Stimulated activated CD8-positive, alpha-beta memory T cell treated with anti-CD3 and anti-CD28 coated beads, Interleukin-15, amount 100 ng/mL, for 1 hour (primary cell): ENCODE measurements around the gene KMT2E.
A peak's percentile ranks its signal among the peaks of the same experiment; 100 is the strongest.
"Not testable (repeated sequence)": the region's sequence is repeated elsewhere in the genome, so short reads cannot be mapped to it uniquely, and the experiment has no call there.

Experiments used
- DNase-seq: peaks from one replicate; pipeline ENCODE4 v3.0.0-alpha.2; 2020; ENCODE audit warnings: low read depth

The KMT2E gene

GRCh38 chr7:105013816-105014692 lies at the start of gene KMT2E:
Gene KMT2E, plus strand, starts transcription at chr7:105014205. Its CDS starts 26,748 bp downstream, at chr7:105040953.
- peak; percentile 80 for DNase-seq

- DNase-seq: no peak
Observed at GRCh38 chr7:104964626-104965236, 49.3 kb upstream of the KMT2E start.

GRCh38 chr7:104966022-104966421 lies 48.0 kb upstream of the KMT2E start:
- DNase-seq: no peak

- DNase-seq: no peak
Observed at GRCh38 chr7:104967088-104967487, 46.9 kb upstream of the KMT2E start.

- DNase-seq: no peak
Observed at GRCh38 chr7:104967595-104967994, 46.4 kb upstream of the KMT2E start.

- DNase-seq: no peak
Observed at GRCh38 chr7:104968648-104969047, 45.4 kb upstream of the KMT2E start.

GRCh38 chr7:104969183-104969582 lies 44.8 kb upstream of the KMT2E start:
- no peak for DNase-seq

GRCh38 chr7:104971290-104972071 lies 42.5 kb upstream of the KMT2E start:
- no peak for DNase-seq

GRCh38 chr7:104972500-104972899 lies 41.5 kb upstream of the KMT2E start:
- no peak for DNase-seq

- DNase-seq: no peak
Observed at GRCh38 chr7:104973227-104973626, 40.8 kb upstream of the KMT2E start.

- DNase-seq: no peak
Observed at GRCh38 chr7:104973909-104974415, 40.0 kb upstream of the KMT2E start.

- DNase-seq: not testable (repeated sequence)
Observed at GRCh38 chr7:104975553-104975952, 38.5 kb upstream of the KMT2E start.

- no peak for DNase-seq
Observed at GRCh38 chr7:104976966-104977636, 36.9 kb upstream of the KMT2E start.

- no peak for DNase-seq
Observed at GRCh38 chr7:104978460-104978859, 35.5 kb upstream of the KMT2E start.

- DNase-seq: no peak
Observed at GRCh38 chr7:104979167-104979841, 34.7 kb upstream of the KMT2E start.

GRCh38 chr7:104980440-104980839 lies 33.6 kb upstream of the KMT2E start:
- no peak for DNase-seq

GRCh38 chr7:104980841-104981671 lies 32.9 kb upstream of the KMT2E start:
- no peak for DNase-seq

GRCh38 chr7:104981672-104982037 lies 32.4 kb upstream of the KMT2E start:
- no peak for DNase-seq

- no peak for DNase-seq
Observed at GRCh38 chr7:104982308-104983075, 31.5 kb upstream of the KMT2E start.
